Progenitor cell of endocrine pancreas (in vitro differentiated cells): ENCODE measurements around the gene ALG10. TPM values are rescaled to one million over a fixed set of nuclear protein-coding genes. Genes with fewer than 3 reads are reported as not detected.
A peak's percentile ranks its signal among the peaks of the same experiment; 100 is the strongest.
"Not testable (repeated sequence)": the region's sequence is repeated elsewhere in the genome, so short reads cannot be mapped to it uniquely, and the experiment has no call there.

Source experiments
- DNase-seq: peaks from one replicate; pipeline ENCODE4 v3.0.0; 2021; ENCODE audit warnings: low spot score; ENCODE audit not compliant: unreplicated experiment
- H3K27ac Mint-ChIP-seq: 2 replicates; pipeline ENCODE4 v1.8.0; 2021; ENCODE audit warnings: mild to moderate bottlenecking, moderate library complexity, mixed read lengths
- H3K27me3 Mint-ChIP-seq: 2 replicates; pipeline ENCODE4 v1.8.0; 2021; ENCODE audit warnings: mixed read lengths
- H3K36me3 Mint-ChIP-seq: 2 replicates; pipeline ENCODE4 v1.8.0; 2022; ENCODE audit warnings: mixed read lengths; ENCODE audit not compliant: insufficient read depth
- H3K4me1 Mint-ChIP-seq: 2 replicates; pipeline ENCODE4 v1.8.0; 2021; ENCODE audit warnings: low read depth, mixed read lengths
- H3K4me3 Mint-ChIP-seq: 2 replicates; pipeline ENCODE4 v1.8.0; 2021; ENCODE audit warnings: low read depth, mild to moderate bottlenecking, moderate library complexity, mixed read lengths
- H3K9me3 Mint-ChIP-seq: 2 replicates; pipeline ENCODE4 v1.8.0; 2021; ENCODE audit warnings: low read depth, mixed read lengths
- total RNA-seq: library from RNA; stranded (reverse); gene quantifications from 2 replicates; pipeline ENCODE4 v1.2.1, GENCODE V29; 2021
- TF ChIP-seq, protein P1 (sequence below): fragments of 200-600 bp; sonication (generic); IDR thresholded peaks from one replicate; pipeline ENCODE4 v1.5.0; 2021; ENCODE audit warnings: antibody characterized with exemption, mild to moderate bottlenecking; ENCODE audit not compliant: unreplicated experiment

ALG10 gene
- total RNA-seq, 1 donor from 2014 or later = 21.6 TPM

DNA sequence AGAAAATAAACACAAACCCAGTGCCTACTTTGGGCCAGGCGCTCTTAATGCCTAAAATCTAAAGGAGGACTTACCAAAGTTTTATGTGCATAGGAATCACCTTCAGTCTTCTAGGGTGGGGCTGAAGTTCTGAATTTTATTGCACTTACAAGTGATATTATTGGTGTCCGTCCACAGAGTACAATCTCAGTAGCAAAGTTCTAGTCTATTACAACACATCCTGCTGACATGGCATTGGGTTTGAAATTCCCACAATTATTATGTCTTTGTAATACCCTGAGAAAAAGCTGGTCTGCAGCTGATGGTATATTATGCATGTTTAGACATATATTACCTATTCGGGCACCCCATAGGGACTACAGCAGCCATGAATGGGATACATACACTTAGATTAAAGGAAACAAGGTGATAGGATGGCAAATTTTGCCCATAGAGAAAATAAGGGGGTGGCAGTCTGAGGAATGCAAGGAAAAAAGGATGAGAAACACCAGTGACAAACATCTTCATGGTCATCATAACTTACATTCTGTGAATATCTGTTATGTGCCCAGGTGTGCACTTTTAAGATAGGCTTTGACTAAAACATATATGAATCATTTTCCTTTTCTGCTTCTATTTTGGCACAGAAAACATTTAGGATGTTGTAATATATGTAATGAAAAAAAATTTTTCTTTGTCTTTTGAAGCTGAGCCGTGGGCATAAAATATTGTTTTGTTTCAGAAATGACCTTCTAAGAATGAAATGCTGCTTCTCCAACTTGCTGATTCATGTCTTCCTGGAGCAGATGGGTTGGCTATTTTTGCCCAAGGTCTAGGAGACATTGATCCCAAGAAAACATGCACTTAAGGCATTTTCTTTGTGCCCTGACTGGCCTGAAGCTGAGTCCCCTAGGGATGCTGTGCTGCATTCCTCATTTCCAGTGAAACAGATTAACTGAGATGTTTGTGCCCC lies 27.2 kb upstream of the ALG10 start:
- H3K36me3 Mint-ChIP-seq = no peaks in the 10 kb centered on the region
- TF ChIP-seq, protein P1, sequence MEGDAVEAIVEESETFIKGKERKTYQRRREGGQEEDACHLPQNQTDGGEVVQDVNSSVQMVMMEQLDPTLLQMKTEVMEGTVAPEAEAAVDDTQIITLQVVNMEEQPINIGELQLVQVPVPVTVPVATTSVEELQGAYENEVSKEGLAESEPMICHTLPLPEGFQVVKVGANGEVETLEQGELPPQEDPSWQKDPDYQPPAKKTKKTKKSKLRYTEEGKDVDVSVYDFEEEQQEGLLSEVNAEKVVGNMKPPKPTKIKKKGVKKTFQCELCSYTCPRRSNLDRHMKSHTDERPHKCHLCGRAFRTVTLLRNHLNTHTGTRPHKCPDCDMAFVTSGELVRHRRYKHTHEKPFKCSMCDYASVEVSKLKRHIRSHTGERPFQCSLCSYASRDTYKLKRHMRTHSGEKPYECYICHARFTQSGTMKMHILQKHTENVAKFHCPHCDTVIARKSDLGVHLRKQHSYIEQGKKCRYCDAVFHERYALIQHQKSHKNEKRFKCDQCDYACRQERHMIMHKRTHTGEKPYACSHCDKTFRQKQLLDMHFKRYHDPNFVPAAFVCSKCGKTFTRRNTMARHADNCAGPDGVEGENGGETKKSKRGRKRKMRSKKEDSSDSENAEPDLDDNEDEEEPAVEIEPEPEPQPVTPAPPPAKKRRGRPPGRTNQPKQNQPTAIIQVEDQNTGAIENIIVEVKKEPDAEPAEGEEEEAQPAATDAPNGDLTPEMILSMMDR = no peak
- H3K9me3 Mint-ChIP-seq = no peaks in the 10 kb centered on the region
- no peak overlapping the region for H3K4me3 Mint-ChIP-seq
- no peak overlapping the region for H3K27ac Mint-ChIP-seq
- DNase-seq = no peak
- H3K4me1 Mint-ChIP-seq = no peaks in the 10 kb centered on the region
- peaks cover 3% of the 10 kb centered on the region for H3K27me3 Mint-ChIP-seq

DNA sequence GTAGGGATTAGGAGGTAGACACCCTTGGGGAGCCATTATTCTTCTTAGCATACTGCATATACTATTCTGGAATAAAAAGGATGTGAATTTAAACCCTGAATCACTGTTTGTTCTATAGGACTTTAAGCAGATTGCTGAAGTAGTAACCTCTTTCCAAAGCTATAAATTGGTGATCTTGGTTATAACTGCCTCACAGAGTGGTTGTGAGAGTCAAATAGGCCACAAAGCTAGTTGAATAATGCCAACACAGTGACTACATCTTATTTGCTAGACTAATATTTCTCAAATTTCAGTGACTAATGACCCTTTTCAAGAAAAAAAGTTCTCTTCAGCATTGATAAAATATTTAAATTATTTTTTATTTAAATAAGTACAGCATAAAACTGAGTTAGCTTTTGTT lies 13.5 kb upstream of the ALG10 start:
- H3K4me3 Mint-ChIP-seq, H3K27me3 Mint-ChIP-seq, DNase-seq: not testable (repeated sequence)

DNA sequence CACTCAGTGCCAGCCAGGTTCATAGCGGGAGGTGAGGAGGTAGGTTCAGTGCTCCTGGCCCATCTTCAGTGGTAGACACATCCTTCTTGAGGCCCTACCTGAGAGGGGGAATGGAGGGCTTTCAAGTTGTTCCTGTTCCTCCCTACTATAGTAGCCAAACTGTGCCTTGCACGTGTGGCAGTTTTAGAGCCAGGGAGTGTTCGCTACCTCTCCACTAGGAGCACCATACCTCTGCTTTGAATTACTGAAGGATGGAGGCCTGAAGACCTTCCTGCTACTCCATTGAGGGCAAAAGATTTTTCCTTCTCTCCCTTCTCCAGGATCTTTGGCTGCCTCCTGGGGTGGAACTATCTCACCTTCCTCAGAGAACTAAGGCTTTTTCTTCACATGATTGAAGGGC lies 5.9 kb upstream of the ALG10 start:
- TF ChIP-seq, protein P1 = peak; percentile 23
- Mint-ChIP-seq H3K4me1 (peaks cover 2% of the 10 kb centered on the region), H3K27me3 (no peaks in the 10 kb centered on the region), H3K27ac (no peak overlapping the region), H3K4me3 (no peak overlapping the region), H3K9me3 (no peaks in the 10 kb centered on the region), H3K36me3 (no peaks in the 10 kb centered on the region)
- DNase-seq = no peak

More for the DNA sequence above, 13.5 kb upstream of the ALG10 start:
- H3K36me3 Mint-ChIP-seq, H3K27ac Mint-ChIP-seq, H3K9me3 Mint-ChIP-seq, H3K4me1 Mint-ChIP-seq: not testable (repeated sequence)

DNA sequence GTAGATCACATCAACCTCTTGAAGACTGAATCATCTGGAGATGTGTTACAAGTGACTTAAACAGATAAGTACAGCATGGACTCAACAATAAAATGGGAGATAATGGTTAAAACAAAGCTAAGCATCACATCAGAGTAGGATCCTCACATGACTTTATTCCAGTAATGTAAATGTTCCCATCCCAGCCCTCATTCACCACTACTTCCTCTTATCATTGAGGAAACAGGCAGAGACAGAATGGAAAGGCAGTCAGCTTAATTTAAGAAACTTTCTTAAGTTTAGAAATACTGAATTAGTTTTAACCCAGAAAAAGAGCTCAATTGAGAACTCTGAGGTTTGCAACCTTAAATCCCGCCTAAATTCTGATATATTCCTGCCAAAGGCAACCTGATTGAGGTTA lies 1.2 kb upstream of the ALG10 start:
- TF ChIP-seq, protein P1 = no peak
- peaks cover 3% of the 10 kb centered on the region for H3K36me3 Mint-ChIP-seq
- H3K4me1 Mint-ChIP-seq = peaks cover 18% of the 10 kb centered on the region
- H3K4me3 Mint-ChIP-seq = peak overlapping the region; percentile 16
- DNase-seq = no peak
- H3K27ac Mint-ChIP-seq = peak overlapping the region; percentile 8
- H3K27me3 Mint-ChIP-seq = no peaks in the 10 kb centered on the region
- H3K9me3 Mint-ChIP-seq = no peaks in the 10 kb centered on the region

DNA sequence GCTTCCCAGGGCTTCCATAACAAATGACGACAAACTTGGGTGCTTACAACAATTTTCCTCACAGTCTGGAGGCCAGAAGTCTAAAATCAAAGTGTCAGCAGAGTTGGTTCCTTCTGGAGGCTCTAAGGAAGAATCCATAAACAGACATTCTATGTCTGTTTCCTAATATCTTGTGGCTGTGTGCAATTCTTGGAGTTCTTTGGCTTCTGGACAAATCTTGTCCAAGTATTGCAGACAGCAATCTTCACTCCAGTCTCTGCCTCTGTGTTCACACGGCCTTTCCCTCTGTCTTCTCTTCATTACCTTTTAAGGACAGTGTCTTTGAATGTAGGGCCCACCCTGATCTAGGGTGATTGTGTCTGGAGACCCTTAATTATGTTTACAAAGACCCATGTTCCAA lies 5.4 kb downstream of the ALG10 start:
- not testable (repeated sequence) for H3K27me3 Mint-ChIP-seq, DNase-seq, H3K4me3 Mint-ChIP-seq, H3K27ac Mint-ChIP-seq, H3K36me3 Mint-ChIP-seq, H3K9me3 Mint-ChIP-seq
- H3K4me1 Mint-ChIP-seq = peaks cover 13% of the 10 kb centered on the region

DNA sequence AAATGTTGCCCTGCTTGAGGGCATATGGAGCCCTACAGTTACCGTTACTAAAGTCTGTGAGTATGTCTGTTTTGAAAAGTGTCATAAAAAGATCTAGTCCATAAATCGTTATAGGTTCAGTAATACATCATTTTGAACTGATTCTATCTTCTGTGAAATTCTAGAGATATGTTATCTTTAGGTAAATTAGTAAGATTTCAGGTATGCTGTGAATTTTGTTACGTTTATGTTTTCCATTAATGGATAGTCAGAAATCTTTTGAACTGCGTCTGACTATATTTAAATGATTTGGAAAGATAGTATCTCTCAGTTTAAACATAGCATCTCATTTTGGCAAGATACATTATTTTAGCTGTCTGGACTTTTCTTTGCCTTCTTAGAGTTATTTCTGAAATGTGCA lies 8.3 kb downstream of the ALG10 start:
- H3K27me3 Mint-ChIP-seq = no peaks in the 10 kb centered on the region
- no peaks in the 10 kb centered on the region for H3K36me3 Mint-ChIP-seq
- TF ChIP-seq, protein P1 = no peak
- H3K27ac Mint-ChIP-seq = no peak overlapping the region
- no peaks in the 10 kb centered on the region for H3K9me3 Mint-ChIP-seq
- H3K4me1 Mint-ChIP-seq = no peaks in the 10 kb centered on the region
- no peak for DNase-seq
- H3K4me3 Mint-ChIP-seq = no peak overlapping the region
